Activated naive CD8-positive, alpha-beta T cell treated with anti-CD3 and anti-CD28 coated beads, Interleukin-2, amount 10 ng/mL, durations not matched to agents 7 days and 5 days (primary cell): ENCODE results near the gene GINS1. TPM values are rescaled to one million over a fixed set of nuclear protein-coding genes. Genes with fewer than 3 reads are reported as not detected.

Experiments used
- ATAC-seq: fragments of 150-1000 bp; cut with Tn5 transposase; one replicate; pipeline ENCODE4 v1.10.0; 2021; ENCODE audit warnings: low read depth, moderate library complexity
- POLR2A ChIA-PET: fragments of 350-600 bp; sonication (Branson Sonifier 250); formaldehyde crosslinking; loops from one replicate; lab custom pipeline; 2021; ENCODE audit warnings: antibody characterized with exemption; lab: Charles Lee
- DNase-seq: peaks from one replicate; pipeline ENCODE4 v3.0.0; 2021
- H3K27ac Mint-ChIP-seq: one replicate; pipeline ENCODE4 v1.8.0; 2022; ENCODE audit warnings: mild to moderate bottlenecking, mixed read lengths
- H3K27me3 Mint-ChIP-seq: one replicate; pipeline ENCODE4 v1.8.0; 2022; ENCODE audit warnings: mild to moderate bottlenecking, moderate library complexity, mixed read lengths
- H3K36me3 Mint-ChIP-seq: one replicate; pipeline ENCODE4 v1.8.0; 2021; ENCODE audit warnings: mild to moderate bottlenecking, mixed read lengths
- H3K4me1 Mint-ChIP-seq: one replicate; pipeline ENCODE4 v1.8.0; 2021; ENCODE audit warnings: mixed read lengths
- H3K4me3 Mint-ChIP-seq: one replicate; pipeline ENCODE4 v1.8.0; 2022; ENCODE audit warnings: mild to moderate bottlenecking, moderate library complexity, mixed read lengths
- H3K9me3 Mint-ChIP-seq: one replicate; pipeline ENCODE4 v1.8.0; 2021; ENCODE audit warnings: mixed read lengths
- total RNA-seq, 2 experiments: library from RNA; stranded (reverse); gene quantifications; one replicate each; pipeline ENCODE4 v1.2.3, GENCODE V29; 2021

Gene GINS1
- total RNA-seq, 2 experiments from 2014 or later: 23.7 to 25.6 TPM

DNA sequence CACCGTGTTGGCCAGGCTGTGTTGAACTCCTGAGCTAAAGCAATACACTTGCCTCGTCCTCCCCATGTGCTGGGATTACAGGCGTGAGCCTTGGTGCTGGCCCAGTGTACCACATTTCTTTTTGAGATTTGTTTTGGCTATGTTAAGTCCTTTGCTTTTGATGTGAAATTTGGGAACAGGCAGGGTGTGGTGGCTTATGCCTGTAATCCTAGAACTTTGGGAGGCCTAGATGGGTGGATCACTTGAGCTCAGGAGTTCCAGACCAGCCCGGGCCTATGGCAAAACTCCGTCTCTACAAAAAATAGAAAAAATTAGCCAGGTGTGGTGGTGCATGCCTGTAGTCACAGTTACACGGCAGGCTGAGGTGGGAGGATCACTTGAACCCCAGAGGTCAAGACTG is 40.2 kb downstream of the GINS1 start:
- H3K4me1 Mint-ChIP-seq: peaks cover 3% of the 10 kb centered on the region
- ATAC-seq (no peak), DNase-seq (no peak)
- no peaks in the 10 kb centered on the region for H3K9me3 Mint-ChIP-seq
- H3K27me3 Mint-ChIP-seq: no peaks in the 10 kb centered on the region
- POLR2A ChIA-PET: no interaction called here
- peaks cover 40% of the 10 kb centered on the region for H3K36me3 Mint-ChIP-seq
- H3K4me3 Mint-ChIP-seq: no peak overlapping the region
- H3K27ac Mint-ChIP-seq: no peak overlapping the region

DNA sequence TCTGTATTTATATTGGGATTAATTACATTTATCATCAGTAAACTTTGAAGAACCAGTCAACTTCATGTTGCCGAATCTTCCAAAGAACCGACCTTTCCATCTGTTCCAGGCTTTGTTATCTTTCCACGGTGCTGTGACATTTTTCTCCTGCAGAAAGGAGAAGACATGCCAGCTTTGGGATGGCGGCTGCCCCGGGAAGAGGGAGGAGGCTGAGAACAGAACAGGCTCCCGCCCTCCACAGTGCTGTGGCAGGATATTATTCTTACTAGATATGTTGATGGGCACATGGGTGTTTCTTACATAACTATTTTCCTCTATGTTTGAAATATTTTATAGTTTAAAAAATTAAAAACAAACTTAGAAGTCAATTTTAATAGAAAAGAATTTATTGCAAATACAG is 44.9 kb downstream of the GINS1 start:
- Mint-ChIP-seq H3K4me3 (no peak overlapping the region), H3K9me3 (no peaks in the 10 kb centered on the region), H3K27me3 (no peaks in the 10 kb centered on the region), H3K4me1 (no peaks in the 10 kb centered on the region), H3K27ac (no peak overlapping the region), H3K36me3 (peaks cover 16% of the 10 kb centered on the region)
- POLR2A ChIA-PET: no interaction called here
- DNase-seq: no peak
- no peak for ATAC-seq

DNA sequence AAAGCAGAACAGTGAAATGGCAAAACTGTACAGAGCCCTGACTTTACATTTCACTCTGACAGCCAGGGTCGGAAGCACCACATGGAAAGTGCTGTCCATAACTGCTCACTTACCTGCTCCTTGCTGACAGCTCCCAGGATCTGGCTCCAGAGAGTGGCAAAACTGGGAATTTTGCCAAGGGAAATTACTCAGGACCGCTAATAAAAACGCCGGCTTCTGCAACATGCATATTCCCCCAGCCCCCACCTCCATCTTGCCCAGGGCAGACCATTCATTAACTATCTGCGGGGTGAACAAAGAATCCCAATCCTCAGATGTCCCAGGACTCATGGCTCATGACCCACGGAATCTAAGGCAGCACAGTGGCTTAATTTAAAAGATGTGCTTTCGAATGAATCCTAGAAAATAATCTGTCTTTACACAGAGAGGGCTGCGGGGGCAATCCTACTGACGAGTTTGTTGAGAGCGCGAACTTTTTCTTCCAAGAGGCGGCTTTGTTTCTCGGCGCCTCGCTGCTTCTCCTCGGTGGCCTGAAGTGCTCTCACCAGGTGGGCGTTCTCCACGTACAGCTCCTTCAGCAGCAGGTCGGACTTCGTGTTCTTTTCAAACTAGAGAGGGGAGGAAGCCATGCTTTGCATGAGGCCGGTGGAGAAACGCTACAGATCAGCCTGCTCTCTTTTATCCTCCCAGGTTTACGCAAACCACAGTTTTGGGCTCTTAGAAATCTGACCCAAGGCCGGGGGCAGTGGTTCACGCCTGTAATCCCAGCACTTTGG is 45.8 kb downstream of the GINS1 start:
- H3K27ac Mint-ChIP-seq: no peak overlapping the region
- POLR2A ChIA-PET: no interaction called here
- no peak overlapping the region for H3K4me3 Mint-ChIP-seq
- no peaks in the 10 kb centered on the region for H3K27me3 Mint-ChIP-seq
- no peaks in the 10 kb centered on the region for H3K4me1 Mint-ChIP-seq
- H3K36me3 Mint-ChIP-seq: peaks cover 9% of the 10 kb centered on the region
- ATAC-seq (no peak), DNase-seq (no peak)
- H3K9me3 Mint-ChIP-seq: no peaks in the 10 kb centered on the region

DNA sequence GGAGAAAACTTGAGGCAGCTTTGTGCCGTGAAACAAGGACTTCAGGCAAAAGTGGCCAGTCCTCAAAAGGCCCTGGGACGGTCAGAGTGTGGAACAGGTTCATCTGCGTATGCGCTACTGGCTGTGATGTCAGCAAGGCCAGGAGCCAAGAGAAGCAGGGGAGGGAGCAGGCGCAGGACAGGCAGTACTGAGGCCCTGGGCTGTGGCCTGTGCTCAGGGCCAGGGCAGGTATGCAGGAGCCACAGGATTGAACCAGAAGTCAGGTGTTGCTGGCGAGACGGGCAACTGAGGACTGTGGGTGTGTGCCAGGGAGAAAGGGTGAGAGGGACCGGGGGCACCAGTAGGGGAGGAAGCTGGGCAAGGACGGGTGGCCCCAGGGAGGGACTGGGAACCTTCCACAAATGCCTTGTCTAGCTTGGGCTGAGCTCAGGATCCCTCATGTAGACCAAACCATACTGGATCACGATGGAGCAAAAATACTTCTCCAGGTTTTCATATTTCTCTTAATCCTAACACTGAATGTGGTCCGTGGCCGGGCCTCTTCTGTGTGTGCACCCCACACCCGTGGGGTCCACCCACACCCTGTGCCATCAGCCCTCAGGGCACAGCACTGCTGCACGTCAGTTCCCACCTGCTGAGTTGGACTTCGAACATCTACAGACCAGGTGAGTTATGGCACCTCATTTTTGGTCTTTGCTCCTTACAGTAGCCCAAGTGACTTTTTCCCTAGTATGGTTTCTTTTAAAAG is 46.9 kb downstream of the GINS1 start:
- Mint-ChIP-seq H3K36me3 (no peaks in the 10 kb centered on the region), H3K4me3 (no peak overlapping the region), H3K27ac (no peak overlapping the region), H3K4me1 (no peaks in the 10 kb centered on the region), H3K27me3 (no peaks in the 10 kb centered on the region), H3K9me3 (no peaks in the 10 kb centered on the region)
- POLR2A ChIA-PET: no interaction called here
- DNase-seq (no peak), ATAC-seq (no peak)

DNA sequence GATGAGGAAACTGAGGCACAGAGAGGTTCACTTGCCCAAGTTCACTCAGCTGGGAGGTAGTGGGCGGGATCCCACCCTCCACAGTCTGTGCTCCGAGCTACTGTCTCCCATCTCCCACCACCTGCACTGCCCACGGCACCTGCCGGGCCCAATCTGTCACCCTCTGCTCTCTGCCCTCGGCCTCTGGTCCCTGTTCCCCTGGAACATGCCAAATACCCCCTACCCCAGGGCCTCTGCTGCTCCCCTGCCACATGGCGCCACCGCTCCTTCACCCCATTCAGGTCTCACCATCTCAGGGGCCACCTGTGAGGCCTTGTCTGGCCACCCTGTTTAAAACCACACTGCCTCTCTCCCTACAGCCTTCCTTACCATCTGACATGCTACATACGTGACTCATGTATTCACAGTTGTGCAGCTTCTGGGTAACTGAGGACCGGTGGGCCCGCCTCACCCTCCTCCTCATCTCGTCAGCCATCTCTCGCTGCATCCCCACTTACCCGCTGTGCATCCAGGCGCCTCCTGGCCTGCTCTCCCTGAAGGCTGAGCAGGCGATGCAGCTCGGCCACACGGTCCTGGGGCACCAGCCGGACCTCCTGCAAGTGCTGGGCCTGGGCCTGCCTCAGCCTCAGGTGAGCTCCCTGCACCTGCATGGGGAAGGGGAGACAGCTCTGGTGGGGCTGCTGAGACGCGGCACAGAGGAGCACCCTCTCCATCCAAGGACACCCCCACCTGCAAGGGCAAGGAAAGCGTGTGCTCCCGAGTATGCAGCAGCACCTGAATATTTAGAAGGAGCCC is 50.6 kb downstream of the GINS1 start:
- Mint-ChIP-seq H3K4me3 (no peak overlapping the region), H3K36me3 (no peaks in the 10 kb centered on the region), H3K9me3 (no peaks in the 10 kb centered on the region), H3K27me3 (no peaks in the 10 kb centered on the region), H3K27ac (no peak overlapping the region), H3K4me1 (no peaks in the 10 kb centered on the region)
- POLR2A ChIA-PET: no interaction called here
- no peak for DNase-seq
- no peak for ATAC-seq

DNA sequence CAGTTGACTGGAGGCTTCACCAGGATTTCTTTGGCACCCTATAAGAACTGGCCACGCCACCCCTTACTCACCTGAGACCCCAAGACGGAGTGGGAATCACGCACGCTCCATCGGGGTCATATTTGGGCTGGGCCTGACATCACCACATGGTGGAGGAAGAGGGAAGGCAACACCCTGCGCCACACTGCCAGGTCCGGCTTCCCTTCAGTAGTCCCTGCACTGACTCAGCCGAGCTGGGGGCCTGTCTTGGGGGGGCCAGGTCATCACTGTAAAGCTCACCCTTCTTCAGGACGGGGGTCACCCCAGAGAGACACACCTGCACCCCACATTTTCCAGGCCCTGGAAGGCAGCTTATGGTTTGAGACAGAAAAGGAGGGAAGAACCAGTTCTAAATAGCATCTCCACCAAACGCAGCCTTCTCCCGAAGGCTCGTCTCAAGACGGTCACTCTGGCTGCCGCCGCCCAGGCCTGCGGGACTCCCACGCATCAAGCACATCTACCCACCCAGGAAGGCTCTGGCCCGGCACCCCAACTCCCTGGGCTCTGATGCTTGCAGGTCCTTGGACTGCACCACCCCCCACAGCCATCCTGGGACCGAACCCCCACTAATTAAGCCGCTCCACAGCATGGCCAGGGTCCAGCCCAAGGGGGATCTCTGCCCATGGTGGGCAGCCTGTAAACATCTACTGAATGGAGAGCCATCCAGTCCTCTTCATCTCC is 51.8 kb downstream of the GINS1 start:
- Mint-ChIP-seq H3K27ac (no peak overlapping the region), H3K36me3 (no peaks in the 10 kb centered on the region), H3K9me3 (no peaks in the 10 kb centered on the region), H3K4me3 (no peak overlapping the region), H3K4me1 (no peaks in the 10 kb centered on the region), H3K27me3 (no peaks in the 10 kb centered on the region)
- POLR2A ChIA-PET: no interaction called here
- no peak for DNase-seq
- no peak for ATAC-seq

DNA sequence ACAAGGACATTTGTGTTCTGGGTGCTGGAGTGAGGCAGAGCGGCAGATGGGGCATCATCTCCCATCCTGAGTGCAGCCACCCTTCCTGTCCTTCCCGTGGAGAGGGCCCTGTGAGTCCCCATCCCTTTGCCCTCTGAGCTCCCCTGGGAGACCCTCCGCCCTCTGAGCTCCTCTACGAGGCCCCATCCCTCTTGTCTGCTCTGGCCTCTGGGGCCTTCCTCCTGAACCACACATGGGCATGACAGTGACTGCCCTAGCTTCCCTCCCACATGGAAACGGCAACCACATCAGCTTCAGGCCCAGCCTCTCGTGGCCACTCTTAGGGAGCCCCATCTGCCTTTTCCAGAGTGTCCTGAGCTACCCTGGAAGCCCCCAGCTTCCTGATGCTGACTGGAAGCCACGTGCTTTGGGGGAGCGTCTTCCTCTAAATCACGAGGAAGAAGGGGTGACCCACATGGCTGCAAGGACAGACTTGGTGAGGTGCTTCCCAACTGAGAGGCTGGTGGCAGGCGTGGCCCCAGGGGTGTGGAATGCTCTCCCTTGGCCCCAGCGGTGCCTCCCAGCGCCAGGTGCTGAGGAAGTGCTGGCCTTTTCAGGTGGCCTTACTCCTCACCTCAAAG is 52.6 kb downstream of the GINS1 start:
- Mint-ChIP-seq H3K27ac (no peak overlapping the region), H3K36me3 (no peaks in the 10 kb centered on the region), H3K27me3 (no peaks in the 10 kb centered on the region), H3K4me3 (no peak overlapping the region), H3K9me3 (no peaks in the 10 kb centered on the region), H3K4me1 (no peaks in the 10 kb centered on the region)
- POLR2A ChIA-PET: no interaction called here
- ATAC-seq (no peak), DNase-seq (no peak)

DNA sequence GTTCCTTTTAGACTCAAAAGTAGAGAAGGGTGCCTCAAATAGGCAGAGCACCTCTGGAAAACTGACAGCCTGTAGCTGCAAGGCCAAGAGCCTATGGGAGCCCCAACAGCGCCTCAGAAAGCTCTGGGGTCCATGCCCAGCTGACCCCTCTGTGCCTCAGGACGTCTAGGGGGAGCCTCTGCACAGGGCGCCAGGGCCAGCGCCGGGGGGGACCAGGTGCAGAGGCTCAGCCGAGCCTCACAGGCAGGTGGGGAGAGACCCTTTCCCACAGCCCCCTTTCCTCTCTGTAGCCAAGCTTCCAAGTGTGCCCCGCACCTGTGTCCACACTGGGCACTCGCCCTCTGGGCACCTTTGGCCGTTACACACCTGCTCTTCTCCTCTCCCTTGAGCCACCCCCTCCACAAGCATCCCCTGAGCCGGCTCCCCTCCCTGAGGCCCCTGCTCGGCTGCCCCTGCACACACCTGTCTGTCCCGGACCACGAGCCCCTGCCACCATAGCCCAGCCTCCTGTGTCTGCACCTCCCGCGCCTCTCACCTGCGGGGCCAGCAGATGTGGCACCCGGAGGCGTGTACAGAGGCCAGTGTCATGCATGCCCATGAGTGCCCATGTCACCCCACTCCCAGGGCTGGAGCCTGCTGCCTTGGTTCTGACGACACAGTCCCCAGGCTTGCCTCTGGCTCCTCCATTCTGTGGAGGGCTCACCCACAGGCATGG is 53.2 kb downstream of the GINS1 start:
- POLR2A ChIA-PET: no interaction called here
- H3K27ac Mint-ChIP-seq: no peak overlapping the region
- ATAC-seq (no peak), DNase-seq (no peak)
- H3K36me3 Mint-ChIP-seq: no peaks in the 10 kb centered on the region
- no peaks in the 10 kb centered on the region for H3K4me1 Mint-ChIP-seq
- H3K9me3 Mint-ChIP-seq: no peaks in the 10 kb centered on the region
- no peaks in the 10 kb centered on the region for H3K27me3 Mint-ChIP-seq
- no peak overlapping the region for H3K4me3 Mint-ChIP-seq

DNA sequence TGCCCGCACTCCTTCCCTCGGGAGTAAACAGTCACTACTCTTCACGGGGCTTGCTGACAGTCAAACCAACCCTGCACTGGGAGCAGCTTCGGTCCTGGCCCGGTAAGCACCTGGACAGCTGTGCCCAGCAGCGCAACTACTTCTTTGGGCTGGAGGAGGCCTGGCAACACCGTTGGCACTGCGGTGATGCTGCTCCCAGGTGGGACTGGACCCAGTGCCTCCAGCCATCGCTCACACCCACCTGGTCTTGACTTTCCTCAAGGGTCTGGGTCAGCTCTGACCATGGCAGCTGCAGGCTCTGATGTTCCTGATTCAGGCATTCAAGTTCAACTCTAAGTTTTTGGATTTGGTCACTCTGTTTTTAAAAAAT is 53.8 kb downstream of the GINS1 start:
- POLR2A ChIA-PET: no interaction called here
- no peak for ATAC-seq
- Mint-ChIP-seq H3K9me3 (no peaks in the 10 kb centered on the region), H3K27ac (no peak overlapping the region), H3K27me3 (no peaks in the 10 kb centered on the region), H3K4me3 (no peak overlapping the region), H3K36me3 (no peaks in the 10 kb centered on the region), H3K4me1 (no peaks in the 10 kb centered on the region)
- DNase-seq: no peak

DNA sequence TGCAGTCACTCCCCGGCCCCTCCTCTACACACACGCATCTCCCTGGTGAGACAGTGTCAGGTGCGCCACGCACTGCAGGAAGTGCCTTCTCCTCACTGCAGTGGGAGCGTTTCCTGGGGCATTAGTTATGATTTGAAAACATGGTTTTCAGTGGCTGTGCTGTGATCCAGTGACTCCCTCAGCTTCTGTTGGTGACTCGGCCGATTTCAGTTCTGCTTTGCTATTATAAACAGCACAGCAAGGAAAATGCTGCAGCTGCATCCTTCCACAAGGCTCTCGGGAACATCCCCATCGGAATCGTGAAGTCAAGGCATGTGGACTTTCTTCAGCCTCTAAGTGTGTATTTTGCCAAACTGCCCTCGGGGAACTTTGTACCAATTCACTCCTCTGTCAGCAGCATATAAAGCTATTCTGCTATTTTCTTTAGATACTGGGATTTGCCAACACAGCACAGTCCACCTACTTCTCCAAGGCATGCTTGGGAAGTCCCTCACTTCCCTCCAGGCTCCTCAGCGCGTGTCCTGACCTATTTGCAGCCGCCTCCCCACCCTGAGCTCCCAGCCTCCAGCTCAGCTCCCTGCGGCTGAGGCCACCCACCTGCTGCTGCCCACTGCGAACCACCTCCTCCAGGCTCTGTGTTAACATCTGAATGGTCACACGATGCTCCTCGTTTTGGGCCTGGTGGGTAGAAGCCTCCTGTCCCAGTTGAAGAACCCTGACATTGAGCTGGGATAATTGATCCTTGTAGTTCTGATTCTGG is 54.5 kb downstream of the GINS1 start:
- POLR2A ChIA-PET: no interaction called here
- Mint-ChIP-seq H3K27me3 (no peaks in the 10 kb centered on the region), H3K27ac (no peak overlapping the region), H3K4me3 (no peak overlapping the region), H3K9me3 (no peaks in the 10 kb centered on the region), H3K4me1 (no peaks in the 10 kb centered on the region), H3K36me3 (no peaks in the 10 kb centered on the region)
- DNase-seq (no peak), ATAC-seq (no peak)

DNA sequence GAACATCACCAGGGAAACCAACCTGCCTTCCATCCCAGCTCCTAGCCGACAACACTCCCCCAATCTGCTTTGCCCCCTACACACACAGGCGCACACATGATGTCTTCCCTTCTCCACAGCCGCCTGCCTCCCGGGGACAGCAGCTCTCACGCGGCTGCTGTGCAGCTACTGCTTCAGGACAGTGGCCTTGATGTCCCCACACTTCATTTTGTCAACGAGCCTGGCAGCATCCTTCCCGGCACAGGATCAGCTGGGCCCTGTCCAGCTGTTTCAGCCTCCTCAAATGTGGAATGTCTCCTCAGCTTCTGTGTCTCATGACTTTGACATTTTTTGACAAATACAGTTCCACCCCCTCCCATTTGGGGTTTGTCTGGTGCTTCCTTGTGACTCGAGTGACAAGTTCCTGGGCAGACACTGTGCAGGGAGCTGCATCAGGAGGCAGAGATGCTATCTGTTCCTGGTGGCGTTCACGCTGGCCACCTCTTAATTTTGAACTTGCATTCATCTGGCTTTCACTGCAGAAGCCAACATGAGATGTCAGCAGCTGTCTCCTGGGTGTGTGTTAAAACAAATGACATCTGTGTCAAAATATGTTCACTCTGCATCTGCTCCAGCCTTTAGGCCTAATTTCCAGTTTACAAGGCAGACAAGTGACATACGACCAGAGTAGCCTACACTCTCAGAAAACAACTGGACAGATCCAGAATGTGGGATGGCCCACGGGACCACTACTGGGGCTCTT is 57.2 kb downstream of the GINS1 start:
- no peak overlapping the region for H3K4me3 Mint-ChIP-seq
- H3K27me3 Mint-ChIP-seq: no peaks in the 10 kb centered on the region
- no peaks in the 10 kb centered on the region for H3K9me3 Mint-ChIP-seq
- no peak overlapping the region for H3K27ac Mint-ChIP-seq
- ATAC-seq: no peak
- H3K36me3 Mint-ChIP-seq: no peaks in the 10 kb centered on the region
- H3K4me1 Mint-ChIP-seq: peaks cover 4% of the 10 kb centered on the region
- DNase-seq: no peak
- POLR2A ChIA-PET: no interaction called here
